WTC11 (cell line): ENCODE data around the gene KCNK15. TPM values are rescaled to one million over a fixed set of nuclear protein-coding genes. Genes with fewer than 3 reads are reported as not detected.

ENCODE experiments used
- ATAC-seq: fragments of 200-7000 bp; cut with Tn5 transposase; 2 replicates; pipeline ENCODE4 v1.10.0; 2021; ENCODE audit warnings: mild to moderate bottlenecking, moderate library complexity
- CTCF ChIA-PET: fragments of 300-600 bp; sonication (Branson Sonifier 250); formaldehyde crosslinking; loops from one replicate; lab custom pipeline; 2021; ENCODE audit warnings: antibody characterized with exemption; lab: Charles Lee
- POLR2A ChIA-PET: fragments of 350-600 bp; sonication (Branson Sonifier 250); formaldehyde crosslinking; loops from one replicate; lab custom pipeline; 2021; ENCODE audit warnings: antibody characterized with exemption; lab: Charles Lee
- DNase-seq: peaks from one replicate; pipeline ENCODE4 v3.0.0; 2021; ENCODE audit warnings: low spot score
- H3K27ac Mint-ChIP-seq: 2 replicates; pipeline ENCODE4 v1.8.0; 2021; ENCODE audit warnings: mixed read lengths
- H3K27me3 Mint-ChIP-seq: 2 replicates; pipeline ENCODE4 v1.8.0; 2021; ENCODE audit warnings: low read depth, mild to moderate bottlenecking, moderate library complexity, mixed read lengths
- H3K36me3 Mint-ChIP-seq: 2 replicates; pipeline ENCODE4 v1.8.0; 2021; ENCODE audit warnings: mixed read lengths
- H3K4me1 Mint-ChIP-seq: 2 replicates; pipeline ENCODE4 v1.8.0; 2022; ENCODE audit warnings: mixed read lengths
- H3K4me3 Mint-ChIP-seq: 2 replicates; pipeline ENCODE4 v1.8.0; 2021; ENCODE audit warnings: mild to moderate bottlenecking, moderate library complexity, mixed read lengths
- H3K9me3 Mint-ChIP-seq: 2 replicates; pipeline ENCODE4 v1.8.0; 2021; ENCODE audit warnings: mixed read lengths
- ATF3 ChIP-seq: sonication (generic); formaldehyde crosslinking; conservative IDR thresholded peaks from 2 replicates; pipeline ENCODE4 v1.8.1; 2022; ENCODE audit warnings: mild to moderate bottlenecking, missing genetic modification reagents
- ATF6 ChIP-seq: sonication (generic); formaldehyde crosslinking; IDR thresholded peaks from 2 replicates; pipeline ENCODE4 v1.8.1; 2023; ENCODE audit warnings: mild to moderate bottlenecking, missing genetic modification reagents
- E2F1 ChIP-seq: sonication (generic); formaldehyde crosslinking; IDR thresholded peaks from 2 replicates; pipeline ENCODE4 v1.8.0; 2022; ENCODE audit warnings: mild to moderate bottlenecking, missing genetic modification reagents
- EMX1 ChIP-seq: fragments of 250-450 bp; sonication (Bioruptor Pico); IDR thresholded peaks from 2 replicates; pipeline ENCODE4 v1.8.0; 2021; ENCODE audit warnings: mild to moderate bottlenecking
- FOXP1 ChIP-seq: sonication (generic); formaldehyde crosslinking; IDR thresholded peaks from 2 replicates; pipeline ENCODE4 v1.8.0; 2022; ENCODE audit warnings: missing genetic modification reagents, mild to moderate bottlenecking, moderate library complexity, borderline replicate concordance
- NR1H2 ChIP-seq: sonication (generic); formaldehyde crosslinking; IDR thresholded peaks from 2 replicates; pipeline ENCODE4 v1.9.0; 2021; ENCODE audit warnings: mild to moderate bottlenecking, moderate library complexity, missing genetic modification reagents
- NR2C2 ChIP-seq: sonication (generic); formaldehyde crosslinking; IDR thresholded peaks from 2 replicates; pipeline ENCODE4 v1.8.0; 2022; ENCODE audit warnings: mild to moderate bottlenecking, missing genetic modification reagents
- OVOL2 ChIP-seq: fragments of 250-450 bp; sonication (Bioruptor Pico); IDR thresholded peaks from 2 replicates; pipeline ENCODE4 v1.9.0; 2021; ENCODE audit warnings: mild to moderate bottlenecking, borderline replicate concordance
- TP53 ChIP-seq: sonication (generic); formaldehyde crosslinking; IDR thresholded peaks from 2 replicates; pipeline ENCODE4 v1.8.1; 2023; ENCODE audit warnings: mild to moderate bottlenecking, missing genetic modification reagents
- ZNF138 ChIP-seq: sonication (generic); formaldehyde crosslinking; conservative IDR thresholded peaks from 2 replicates; pipeline ENCODE4 v1.8.1; 2022; ENCODE audit warnings: mild to moderate bottlenecking, moderate library complexity, missing genetic modification reagents
- ZNF423 ChIP-seq: fragments of 250-450 bp; sonication (Bioruptor Pico); IDR thresholded peaks from 2 replicates; pipeline ENCODE4 v2.1.2; 2022; ENCODE audit warnings: mild to moderate bottlenecking, moderate library complexity
- total RNA-seq: library from RNA; stranded (reverse); gene quantifications from 3 replicates; pipeline ENCODE4 v1.2.3, GENCODE V29; 2021
- TF ChIP-seq, protein P1 (sequence below): sonication (generic); formaldehyde crosslinking; IDR thresholded peaks from 2 replicates; pipeline ENCODE4 v1.8.0; 2023; ENCODE audit warnings: missing genetic modification reagents
- TF ChIP-seq, protein P2 (sequence below): fragments of 250-450 bp; sonication (Bioruptor Pico); IDR thresholded peaks from 2 replicates; pipeline ENCODE4 v1.9.0; 2021; ENCODE audit warnings: mild to moderate bottlenecking, borderline replicate concordance
- TF ChIP-seq, protein P3 (sequence below): sonication (generic); formaldehyde crosslinking; IDR thresholded peaks from 2 replicates; pipeline ENCODE4 v1.8.0; 2023; ENCODE audit warnings: mild to moderate bottlenecking, missing genetic modification reagents
- TF ChIP-seq, protein P4 (sequence below): sonication (generic); formaldehyde crosslinking; IDR thresholded peaks from 2 replicates; pipeline ENCODE4 v1.8.1; 2023; ENCODE audit warnings: mild to moderate bottlenecking, missing genetic modification reagents, borderline replicate concordance

Gene KCNK15
- total RNA-seq, 1 experiment from 2014 or later, result 0.24 TPM

GRCh38 chr20:44792796-44793195 is 47.1 kb downstream of the KCNK15 start (continued):
- no peak for TF ChIP-seq OVOL2 (CRISPR knock-in tag)
- TF ChIP-seq ATF6 (CRISPR knock-in tag), result no peak
- TF ChIP-seq EMX1 (CRISPR knock-in tag), result no peak
- no peak for TF ChIP-seq FOXP1 (CRISPR knock-in tag)
- TF ChIP-seq, protein P1, sequence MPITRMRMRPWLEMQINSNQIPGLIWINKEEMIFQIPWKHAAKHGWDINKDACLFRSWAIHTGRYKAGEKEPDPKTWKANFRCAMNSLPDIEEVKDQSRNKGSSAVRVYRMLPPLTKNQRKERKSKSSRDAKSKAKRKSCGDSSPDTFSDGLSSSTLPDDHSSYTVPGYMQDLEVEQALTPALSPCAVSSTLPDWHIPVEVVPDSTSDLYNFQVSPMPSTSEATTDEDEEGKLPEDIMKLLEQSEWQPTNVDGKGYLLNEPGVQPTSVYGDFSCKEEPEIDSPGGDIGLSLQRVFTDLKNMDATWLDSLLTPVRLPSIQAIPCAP (CRISPR knock-in tag), result no peak

DNA sequence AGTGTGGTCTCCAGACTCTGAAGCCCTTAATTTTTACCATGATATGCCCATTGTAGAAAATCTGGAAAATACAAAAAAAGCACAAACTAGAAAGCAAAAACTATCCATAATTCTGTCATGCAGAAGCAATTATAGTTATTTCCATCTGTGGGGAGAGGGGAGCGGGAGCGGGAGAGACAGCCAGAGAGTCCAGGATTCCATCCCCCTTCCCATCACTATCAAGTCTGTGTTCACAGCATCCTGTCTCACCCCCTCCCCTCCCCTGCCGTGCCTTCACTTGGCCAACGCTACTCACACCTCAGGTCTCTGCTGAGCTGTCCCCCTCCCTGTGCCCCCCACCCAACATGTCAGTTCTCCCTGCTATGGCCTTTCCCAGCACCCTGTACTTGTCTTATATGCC is 50.2 kb downstream of the KCNK15 start:
- Mint-ChIP-seq H3K4me1 (peaks cover 19% of the 10 kb centered on the region), H3K9me3 (no peaks in the 10 kb centered on the region), H3K36me3 (no peaks in the 10 kb centered on the region), H3K4me3 (no peak overlapping the region), H3K27ac (no peak overlapping the region), H3K27me3 (no peaks in the 10 kb centered on the region)
- DNase-seq (no peak), ATAC-seq (no peak)
- ChIA-PET CTCF (interaction anchor here (1.3 to 9.1 kb wide), 4 partner anchors 10 to 54 kb away, joined by 3 to 65 read pairs (median 9); no protein-coding TSS in a partner anchor), POLR2A (no interaction called here)
- TF ChIP-seq NR2C2 (no peak), ATF3 (no peak), E2F1 (CRISPR knock-in tag) (no peak), TP53 (CRISPR knock-in tag) (no peak), ATF6 (CRISPR knock-in tag) (no peak), ZNF423 (no peak), ZNF138 (CRISPR knock-in tag) (no peak), NR1H2 (CRISPR knock-in tag) (no peak)
- TF ChIP-seq, protein P2, sequence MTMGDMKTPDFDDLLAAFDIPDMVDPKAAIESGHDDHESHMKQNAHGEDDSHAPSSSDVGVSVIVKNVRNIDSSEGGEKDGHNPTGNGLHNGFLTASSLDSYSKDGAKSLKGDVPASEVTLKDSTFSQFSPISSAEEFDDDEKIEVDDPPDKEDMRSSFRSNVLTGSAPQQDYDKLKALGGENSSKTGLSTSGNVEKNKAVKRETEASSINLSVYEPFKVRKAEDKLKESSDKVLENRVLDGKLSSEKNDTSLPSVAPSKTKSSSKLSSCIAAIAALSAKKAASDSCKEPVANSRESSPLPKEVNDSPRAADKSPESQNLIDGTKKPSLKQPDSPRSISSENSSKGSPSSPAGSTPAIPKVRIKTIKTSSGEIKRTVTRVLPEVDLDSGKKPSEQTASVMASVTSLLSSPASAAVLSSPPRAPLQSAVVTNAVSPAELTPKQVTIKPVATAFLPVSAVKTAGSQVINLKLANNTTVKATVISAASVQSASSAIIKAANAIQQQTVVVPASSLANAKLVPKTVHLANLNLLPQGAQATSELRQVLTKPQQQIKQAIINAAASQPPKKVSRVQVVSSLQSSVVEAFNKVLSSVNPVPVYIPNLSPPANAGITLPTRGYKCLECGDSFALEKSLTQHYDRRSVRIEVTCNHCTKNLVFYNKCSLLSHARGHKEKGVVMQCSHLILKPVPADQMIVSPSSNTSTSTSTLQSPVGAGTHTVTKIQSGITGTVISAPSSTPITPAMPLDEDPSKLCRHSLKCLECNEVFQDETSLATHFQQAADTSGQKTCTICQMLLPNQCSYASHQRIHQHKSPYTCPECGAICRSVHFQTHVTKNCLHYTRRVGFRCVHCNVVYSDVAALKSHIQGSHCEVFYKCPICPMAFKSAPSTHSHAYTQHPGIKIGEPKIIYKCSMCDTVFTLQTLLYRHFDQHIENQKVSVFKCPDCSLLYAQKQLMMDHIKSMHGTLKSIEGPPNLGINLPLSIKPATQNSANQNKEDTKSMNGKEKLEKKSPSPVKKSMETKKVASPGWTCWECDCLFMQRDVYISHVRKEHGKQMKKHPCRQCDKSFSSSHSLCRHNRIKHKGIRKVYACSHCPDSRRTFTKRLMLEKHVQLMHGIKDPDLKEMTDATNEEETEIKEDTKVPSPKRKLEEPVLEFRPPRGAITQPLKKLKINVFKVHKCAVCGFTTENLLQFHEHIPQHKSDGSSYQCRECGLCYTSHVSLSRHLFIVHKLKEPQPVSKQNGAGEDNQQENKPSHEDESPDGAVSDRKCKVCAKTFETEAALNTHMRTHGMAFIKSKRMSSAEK (CRISPR knock-in tag), result no peak
- TF ChIP-seq, protein P3, sequence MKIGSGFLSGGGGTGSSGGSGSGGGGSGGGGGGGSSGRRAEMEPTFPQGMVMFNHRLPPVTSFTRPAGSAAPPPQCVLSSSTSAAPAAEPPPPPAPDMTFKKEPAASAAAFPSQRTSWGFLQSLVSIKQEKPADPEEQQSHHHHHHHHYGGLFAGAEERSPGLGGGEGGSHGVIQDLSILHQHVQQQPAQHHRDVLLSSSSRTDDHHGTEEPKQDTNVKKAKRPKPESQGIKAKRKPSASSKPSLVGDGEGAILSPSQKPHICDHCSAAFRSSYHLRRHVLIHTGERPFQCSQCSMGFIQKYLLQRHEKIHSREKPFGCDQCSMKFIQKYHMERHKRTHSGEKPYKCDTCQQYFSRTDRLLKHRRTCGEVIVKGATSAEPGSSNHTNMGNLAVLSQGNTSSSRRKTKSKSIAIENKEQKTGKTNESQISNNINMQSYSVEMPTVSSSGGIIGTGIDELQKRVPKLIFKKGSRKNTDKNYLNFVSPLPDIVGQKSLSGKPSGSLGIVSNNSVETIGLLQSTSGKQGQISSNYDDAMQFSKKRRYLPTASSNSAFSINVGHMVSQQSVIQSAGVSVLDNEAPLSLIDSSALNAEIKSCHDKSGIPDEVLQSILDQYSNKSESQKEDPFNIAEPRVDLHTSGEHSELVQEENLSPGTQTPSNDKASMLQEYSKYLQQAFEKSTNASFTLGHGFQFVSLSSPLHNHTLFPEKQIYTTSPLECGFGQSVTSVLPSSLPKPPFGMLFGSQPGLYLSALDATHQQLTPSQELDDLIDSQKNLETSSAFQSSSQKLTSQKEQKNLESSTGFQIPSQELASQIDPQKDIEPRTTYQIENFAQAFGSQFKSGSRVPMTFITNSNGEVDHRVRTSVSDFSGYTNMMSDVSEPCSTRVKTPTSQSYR (CRISPR knock-in tag), result no peak
- TF ChIP-seq, protein P4, sequence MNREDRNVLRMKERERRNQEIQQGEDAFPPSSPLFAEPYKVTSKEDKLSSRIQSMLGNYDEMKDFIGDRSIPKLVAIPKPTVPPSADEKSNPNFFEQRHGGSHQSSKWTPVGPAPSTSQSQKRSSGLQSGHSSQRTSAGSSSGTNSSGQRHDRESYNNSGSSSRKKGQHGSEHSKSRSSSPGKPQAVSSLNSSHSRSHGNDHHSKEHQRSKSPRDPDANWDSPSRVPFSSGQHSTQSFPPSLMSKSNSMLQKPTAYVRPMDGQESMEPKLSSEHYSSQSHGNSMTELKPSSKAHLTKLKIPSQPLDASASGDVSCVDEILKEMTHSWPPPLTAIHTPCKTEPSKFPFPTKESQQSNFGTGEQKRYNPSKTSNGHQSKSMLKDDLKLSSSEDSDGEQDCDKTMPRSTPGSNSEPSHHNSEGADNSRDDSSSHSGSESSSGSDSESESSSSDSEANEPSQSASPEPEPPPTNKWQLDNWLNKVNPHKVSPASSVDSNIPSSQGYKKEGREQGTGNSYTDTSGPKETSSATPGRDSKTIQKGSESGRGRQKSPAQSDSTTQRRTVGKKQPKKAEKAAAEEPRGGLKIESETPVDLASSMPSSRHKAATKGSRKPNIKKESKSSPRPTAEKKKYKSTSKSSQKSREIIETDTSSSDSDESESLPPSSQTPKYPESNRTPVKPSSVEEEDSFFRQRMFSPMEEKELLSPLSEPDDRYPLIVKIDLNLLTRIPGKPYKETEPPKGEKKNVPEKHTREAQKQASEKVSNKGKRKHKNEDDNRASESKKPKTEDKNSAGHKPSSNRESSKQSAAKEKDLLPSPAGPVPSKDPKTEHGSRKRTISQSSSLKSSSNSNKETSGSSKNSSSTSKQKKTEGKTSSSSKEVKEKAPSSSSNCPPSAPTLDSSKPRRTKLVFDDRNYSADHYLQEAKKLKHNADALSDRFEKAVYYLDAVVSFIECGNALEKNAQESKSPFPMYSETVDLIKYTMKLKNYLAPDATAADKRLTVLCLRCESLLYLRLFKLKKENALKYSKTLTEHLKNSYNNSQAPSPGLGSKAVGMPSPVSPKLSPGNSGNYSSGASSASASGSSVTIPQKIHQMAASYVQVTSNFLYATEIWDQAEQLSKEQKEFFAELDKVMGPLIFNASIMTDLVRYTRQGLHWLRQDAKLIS, result no peak
